ENCODE measurements around the gene CLEC2A. TPM values are rescaled to one million over a fixed set of nuclear protein-coding genes. Genes with fewer than 3 reads are reported as not detected.
"Not testable (repeated sequence)": the region's sequence is repeated elsewhere in the genome, so short reads cannot be mapped to it uniquely, and the experiment has no call there.

The CLEC2A gene
- total and polyA plus RNA-seq, 9 of the 15 experiments (the other 6 are each of a cell fraction or from before 2014, with no cell fraction given): not detected

GRCh38 chr12:9957834-9958233, 25.7 kb upstream of the CLEC2A start:
- Histone ChIP-seq H3K27ac (ENCODE audit: extremely low read depth, low read depth, low read length) (no peak overlapping the region), H3K9me3 (replicated peaks; ENCODE audit: control insufficient read depth, insufficient read depth, low read depth, low read length) (no peaks in the 10 kb centered on the region), H3K4me3 (no peak overlapping the region), H3K79me2 (ENCODE audit: control insufficient read depth, insufficient read depth, low read length) (no peaks in the 10 kb centered on the region), H3K36me3 (ENCODE audit: control insufficient read depth, insufficient read depth, low read length) (no peaks in the 10 kb centered on the region), H3K27me3 (ENCODE audit: control insufficient read depth in 2 of 2, insufficient read depth in 2 of 2, low read length in 2 of 2) (no peaks in the 10 kb centered on the region; a peak in 1 of 5 replicates), H3K9ac (ENCODE audit: insufficient read depth in 1 of 2, low read depth in 2 of 2, low read length in 2 of 2) (no peak overlapping the region), H3K4me2 (ENCODE audit: insufficient read depth, low read length) (no peak overlapping the region), H3K9me1 (ENCODE audit: control insufficient read depth, insufficient read depth, low read length) (no peaks in the 10 kb centered on the region), H3K4me1 (replicated peaks in 1 of 2; ENCODE audit: control insufficient read depth in 2 of 2, insufficient read depth in 2 of 2, low read length in 2 of 2) (no peaks in the 10 kb centered on the region), H4K20me1 (replicated peaks; ENCODE audit: control insufficient read depth, insufficient read depth, low read length) (no peaks in the 10 kb centered on the region), H2AFZ (ENCODE audit: low read depth, low read length) (no peak overlapping the region)
- intact Hi-C loops (cut with micrococcal nuclease): no loop called here
- TF ChIP-seq ADNP (tag; IDR thresholded peaks at IDR 0.05) (no peak), HNRNPUL1 (IDR thresholded peaks at IDR 0.05; ENCODE audit: low read length) (no peak), HEY1 (CRISPR knock-in tag; IDR thresholded peaks at IDR 0.05; ENCODE audit: borderline replicate concordance) (no peak), HDGF (IDR thresholded peaks at IDR 0.05) (no peak)
- DNase-seq (ENCODE audit: extremely low read depth in 1 of 4, low spot score in 3 of 4): no peak
- FAIRE-seq: no peak
- no TSS peak for BruUV-seq (replicated peaks)
- ATAC-seq: no peak
- POLR2A ChIA-PET: no interaction called here
- CTCF ChIA-PET (ENCODE audit: low intra/inter-chr PET ratio): no interaction called here
- in situ Hi-C loops (cut with MboI): no loop called here

GRCh38 chr12:9952954-9953729, 21.0 kb upstream of the CLEC2A start:
- H3K4me2 ChIP-seq (ENCODE audit: insufficient read depth, low read length); H3K4me1 ChIP-seq (replicated peaks in 1 of 2; ENCODE audit: control insufficient read depth in 2 of 2, insufficient read depth in 2 of 2, low read length in 2 of 2); intact Hi-C loops (cut with micrococcal nuclease); H3K36me3 ChIP-seq (ENCODE audit: control insufficient read depth, insufficient read depth, low read length); H3K27ac ChIP-seq (ENCODE audit: extremely low read depth, low read depth, low read length); H3K9me3 ChIP-seq (replicated peaks; ENCODE audit: control insufficient read depth, insufficient read depth, low read depth, low read length); in situ Hi-C loops (cut with MboI); H3K4me3 ChIP-seq; FAIRE-seq; H3K79me2 ChIP-seq (ENCODE audit: control insufficient read depth, insufficient read depth, low read length); DNase-seq (ENCODE audit: extremely low read depth in 1 of 4, low spot score in 3 of 4); H2AFZ ChIP-seq (ENCODE audit: low read depth, low read length); H4K20me1 ChIP-seq (replicated peaks; ENCODE audit: control insufficient read depth, insufficient read depth, low read length); H3K27me3 ChIP-seq (ENCODE audit: control insufficient read depth in 2 of 2, insufficient read depth in 2 of 2, low read length in 2 of 2); H3K9me1 ChIP-seq (ENCODE audit: control insufficient read depth, insufficient read depth, low read length); CTCF ChIA-PET (ENCODE audit: low intra/inter-chr PET ratio); ATAC-seq; POLR2A ChIA-PET; BruUV-seq (replicated peaks); H3K9ac ChIP-seq (ENCODE audit: insufficient read depth in 1 of 2, low read depth in 2 of 2, low read length in 2 of 2): not testable (repeated sequence)
- 72% methylated on average over 4 of the region's 55 CpGs for WGBS (ENCODE audit: insufficient coverage, low coverage, missing lambda C conversion rate)
